NCI-H1105 (cell line): ENCODE measurements around the gene SIRT2.

Experiments used
- DNase-seq: peaks from one replicate; lab custom pipeline; 2025; lab: John Stamatoyannopoulos, UW

SIRT2 gene

DNA sequence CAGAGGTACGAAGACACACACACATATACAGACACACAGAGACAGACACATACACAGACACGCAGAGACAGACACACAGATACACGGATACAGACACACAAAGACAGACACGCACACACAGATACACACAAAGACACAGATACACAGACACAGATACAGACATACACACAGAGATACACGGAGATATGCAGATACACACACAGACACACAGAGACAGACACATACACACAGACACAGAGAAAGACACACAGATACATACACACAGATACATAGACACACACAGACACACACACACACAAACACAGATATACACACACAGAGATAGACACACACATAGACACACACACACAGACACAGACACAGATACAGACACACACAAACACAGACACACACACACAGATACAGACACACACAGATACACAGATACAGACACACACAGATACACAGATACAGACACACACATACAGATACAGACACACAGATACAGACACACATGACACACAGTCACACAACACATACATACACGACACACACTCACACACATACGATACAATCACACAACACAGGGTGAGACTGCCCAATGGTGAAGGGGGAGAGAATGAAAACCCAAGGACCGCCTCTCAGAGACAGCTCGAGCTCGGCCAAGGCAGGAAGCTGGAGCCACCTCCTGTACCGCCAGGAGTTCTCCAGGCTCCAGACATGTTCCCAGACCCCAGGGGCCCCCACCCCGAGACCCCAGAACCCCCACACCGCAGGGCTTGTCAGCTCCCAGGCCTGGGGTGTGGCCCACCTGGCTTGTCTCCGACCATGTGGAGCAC lies 21.4 kb upstream of the SIRT2 start:
- no peak for DNase-seq

DNA sequence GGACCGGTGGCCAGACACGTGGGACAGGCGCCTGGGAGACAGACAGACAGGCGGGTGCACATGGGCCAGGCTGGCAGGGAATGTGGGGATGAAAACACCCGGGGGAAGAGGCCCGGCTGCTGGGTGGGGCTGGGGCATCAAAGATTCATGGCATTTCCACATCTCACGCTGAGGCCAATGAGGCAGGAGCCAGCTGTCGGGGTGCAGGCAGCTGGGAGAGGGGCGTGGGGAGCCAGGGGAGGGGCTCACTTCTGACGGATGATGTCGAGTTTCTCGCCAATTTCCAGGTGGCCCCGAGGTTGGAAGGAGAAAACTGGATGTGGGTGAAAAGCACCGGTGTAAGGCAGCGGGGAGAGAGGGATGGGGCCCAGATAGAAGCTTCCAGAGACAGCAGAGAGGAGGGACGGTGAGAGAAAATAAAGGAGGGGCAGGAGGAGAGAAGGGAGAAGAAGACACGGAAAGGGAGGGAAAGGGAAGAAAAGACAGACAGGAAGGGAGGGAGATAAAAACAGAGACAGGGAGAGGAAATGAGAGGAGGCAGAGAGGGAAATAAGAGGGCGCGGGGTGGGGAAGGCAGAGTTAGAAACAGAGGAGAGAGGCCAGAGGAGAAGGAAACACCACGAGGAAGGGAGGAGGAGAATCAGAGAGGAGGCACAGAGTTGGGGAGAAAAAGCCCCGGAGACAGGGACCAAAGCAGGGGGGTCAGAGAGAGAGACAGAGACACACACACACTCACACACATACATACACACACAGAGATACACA lies 20.6 kb upstream of the SIRT2 start:
- DNase-seq, result no peak

DNA sequence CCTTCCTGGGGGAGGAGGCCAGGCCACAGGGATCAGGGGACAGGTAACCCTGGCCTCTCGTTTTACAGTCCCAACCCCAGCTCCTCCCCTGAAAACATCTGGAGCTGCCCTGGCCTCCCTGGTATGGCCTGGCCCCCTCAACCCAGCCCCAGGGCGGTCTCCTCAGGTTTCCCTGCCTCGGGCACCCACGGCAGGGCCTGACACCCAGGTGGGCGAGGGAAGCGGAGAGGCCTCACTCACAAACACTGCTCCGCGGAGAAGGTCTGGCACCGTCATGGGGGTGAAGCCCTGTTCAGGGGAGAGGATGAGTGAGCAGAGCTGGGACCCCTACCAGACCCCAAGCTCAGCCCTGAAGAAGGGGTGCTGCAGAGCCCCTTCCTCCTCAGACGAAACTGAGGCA lies 19.1 kb upstream of the SIRT2 start:
- no peak for DNase-seq

DNA sequence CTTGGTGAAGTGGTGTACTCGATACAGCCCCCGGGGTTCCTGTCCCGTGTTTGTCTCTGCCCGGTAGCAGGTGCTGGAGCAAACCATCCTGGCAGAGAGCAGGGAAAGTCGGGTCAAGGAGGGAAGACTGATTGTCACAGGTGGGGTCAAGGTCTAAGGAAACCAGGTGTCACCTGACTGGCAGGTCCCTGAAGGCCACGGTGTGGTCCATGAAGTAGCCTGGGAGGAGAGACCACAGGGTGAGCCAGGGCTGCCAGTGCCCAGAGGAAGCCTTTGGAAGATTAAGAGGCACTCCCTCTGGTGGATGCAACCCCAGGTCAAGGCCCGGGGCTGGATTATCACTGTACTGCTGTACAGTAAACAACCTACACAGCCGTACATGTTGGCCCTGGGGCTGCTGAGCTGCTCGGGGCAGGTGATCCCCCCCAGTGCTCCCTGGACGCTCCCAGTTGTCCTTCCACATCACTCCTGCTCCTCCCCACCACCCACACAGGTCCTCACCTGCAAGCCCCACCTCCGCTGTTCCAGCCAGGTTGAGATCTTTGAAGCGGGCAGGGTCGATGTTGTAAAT lies 18.6 kb upstream of the SIRT2 start:
- no peak for DNase-seq

DNA sequence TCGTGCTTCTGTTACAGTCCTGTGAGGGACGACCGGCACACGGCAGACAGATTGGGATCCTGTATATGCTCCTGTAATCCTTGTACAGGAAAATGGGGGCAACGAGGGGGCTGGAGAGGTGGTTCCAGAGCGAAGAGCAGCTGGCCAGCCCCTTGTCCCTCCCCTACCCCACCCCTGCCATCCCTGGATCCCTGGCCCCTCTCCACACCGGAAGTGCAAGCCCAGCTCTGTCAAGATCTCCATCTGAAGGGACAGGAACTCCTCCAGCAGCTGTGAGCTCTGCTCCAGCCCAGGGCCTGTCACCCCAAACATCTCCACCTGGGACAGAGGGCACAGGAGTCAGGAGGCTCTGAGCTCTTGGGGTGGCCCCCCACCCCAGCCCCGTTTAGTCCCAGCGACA lies 18.1 kb upstream of the SIRT2 start:
- no peak for DNase-seq

DNA sequence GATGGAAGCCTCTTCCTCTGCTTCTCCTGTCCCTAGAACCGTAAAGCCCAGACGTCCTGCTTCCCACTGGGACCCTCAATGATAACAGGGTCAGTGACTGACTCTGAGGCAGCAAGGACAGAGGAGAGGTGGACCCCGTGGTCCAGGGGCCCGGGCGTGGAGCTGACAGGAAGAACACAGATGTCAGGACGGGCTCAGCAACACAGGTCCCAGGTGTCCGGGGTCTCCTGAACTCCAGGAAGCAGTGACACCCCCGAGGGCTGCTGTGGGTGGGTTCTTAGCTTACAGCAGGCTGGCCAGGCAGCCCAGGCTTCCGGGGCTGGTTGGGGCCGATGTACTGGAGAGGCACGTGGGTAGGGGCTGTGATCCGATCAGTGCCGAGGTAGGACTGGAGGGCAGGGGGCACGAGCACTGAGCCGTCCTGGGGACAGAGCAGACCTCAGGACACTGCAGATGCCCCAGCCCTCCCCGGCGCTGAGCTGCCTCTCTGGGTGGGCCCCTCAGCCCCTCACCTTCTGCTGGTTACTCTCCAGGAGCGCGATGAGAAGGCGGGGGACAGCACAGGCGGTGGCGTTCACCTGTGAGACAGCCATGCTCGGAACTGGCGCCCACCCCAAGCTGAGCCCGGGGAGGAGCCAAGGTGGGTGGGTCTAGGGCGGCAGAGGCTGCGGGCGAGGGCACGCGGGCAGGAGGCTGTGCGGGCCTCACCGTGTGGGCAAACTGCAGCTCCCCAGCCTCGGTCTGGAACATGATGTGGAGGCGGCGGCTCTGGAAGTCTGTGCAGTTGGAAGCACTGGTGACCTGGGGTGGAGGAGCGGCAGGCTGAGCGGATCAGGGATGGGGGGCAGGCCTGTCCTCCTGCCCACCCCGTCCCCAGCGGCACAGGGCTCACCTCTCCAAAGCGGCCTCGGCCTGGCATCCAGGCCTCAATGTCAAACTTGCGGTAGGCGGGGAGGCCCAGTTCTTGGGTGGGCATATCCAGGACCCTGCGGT lies 16.2 kb upstream of the SIRT2 start:
- no peak for DNase-seq

DNA sequence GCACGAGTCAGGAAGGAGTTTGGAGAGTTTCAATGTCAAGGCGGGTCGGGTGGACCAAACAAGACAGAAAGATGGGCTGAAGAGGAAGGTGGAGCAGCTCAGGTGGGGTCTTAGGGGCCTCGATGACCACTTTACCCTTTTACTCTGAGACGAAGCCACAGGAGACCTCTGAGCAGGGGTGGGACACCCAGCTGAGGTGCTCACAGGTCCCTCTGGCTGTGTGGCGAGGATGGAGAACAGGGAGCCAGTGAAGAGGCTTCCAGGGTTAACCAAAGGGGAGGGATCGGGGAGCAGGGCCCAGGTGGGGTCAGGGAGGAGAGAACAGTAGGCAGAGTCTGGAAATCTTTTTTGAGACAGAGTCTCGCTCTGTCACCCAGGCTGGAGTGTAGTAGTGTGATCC lies 14.5 kb upstream of the SIRT2 start:
- DNase-seq, result no peak

DNA sequence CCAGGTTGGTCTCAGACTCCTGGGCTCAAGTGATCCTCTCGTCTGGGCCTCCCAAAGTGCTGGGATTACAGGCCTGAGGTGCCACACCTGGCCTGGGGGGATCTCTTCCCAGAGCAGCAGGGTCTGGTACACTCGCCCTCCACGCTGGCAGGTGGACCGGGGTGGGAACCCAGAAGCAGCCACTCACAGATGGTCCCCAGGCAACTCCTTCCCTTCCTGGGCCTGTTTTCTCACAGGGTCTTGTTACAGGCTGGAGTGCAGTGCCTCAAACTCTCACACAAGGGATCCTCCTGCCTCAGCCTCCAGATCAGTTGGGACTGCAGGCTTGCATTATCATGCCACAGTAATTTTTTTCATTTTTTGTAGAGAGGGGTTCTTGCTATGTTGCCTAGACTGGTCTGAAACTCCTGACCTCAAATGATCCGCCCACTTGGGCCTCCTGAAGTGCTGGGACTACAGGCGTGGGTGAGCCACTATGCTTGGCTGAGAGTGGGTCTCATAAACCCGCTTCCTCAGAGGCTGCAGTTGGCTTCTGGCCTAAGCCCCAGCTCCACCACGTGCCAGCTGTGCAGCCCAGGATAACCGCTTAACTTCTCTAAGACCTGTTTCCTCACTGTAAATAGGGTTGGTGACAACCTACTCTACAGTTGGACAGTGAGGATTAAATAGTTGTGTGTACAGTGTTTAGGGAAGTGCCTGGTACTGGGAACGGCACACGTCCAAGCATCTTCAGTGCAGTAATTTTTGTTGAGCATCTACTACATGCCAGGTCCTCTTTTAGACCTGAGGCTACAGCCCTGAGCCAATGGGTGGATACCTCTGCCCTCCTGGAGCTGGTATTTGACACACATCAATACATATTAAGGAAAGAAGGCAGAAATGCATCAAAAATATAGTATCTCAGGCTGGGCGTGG lies 13.4 kb upstream of the SIRT2 start:
- no peak for DNase-seq

DNA sequence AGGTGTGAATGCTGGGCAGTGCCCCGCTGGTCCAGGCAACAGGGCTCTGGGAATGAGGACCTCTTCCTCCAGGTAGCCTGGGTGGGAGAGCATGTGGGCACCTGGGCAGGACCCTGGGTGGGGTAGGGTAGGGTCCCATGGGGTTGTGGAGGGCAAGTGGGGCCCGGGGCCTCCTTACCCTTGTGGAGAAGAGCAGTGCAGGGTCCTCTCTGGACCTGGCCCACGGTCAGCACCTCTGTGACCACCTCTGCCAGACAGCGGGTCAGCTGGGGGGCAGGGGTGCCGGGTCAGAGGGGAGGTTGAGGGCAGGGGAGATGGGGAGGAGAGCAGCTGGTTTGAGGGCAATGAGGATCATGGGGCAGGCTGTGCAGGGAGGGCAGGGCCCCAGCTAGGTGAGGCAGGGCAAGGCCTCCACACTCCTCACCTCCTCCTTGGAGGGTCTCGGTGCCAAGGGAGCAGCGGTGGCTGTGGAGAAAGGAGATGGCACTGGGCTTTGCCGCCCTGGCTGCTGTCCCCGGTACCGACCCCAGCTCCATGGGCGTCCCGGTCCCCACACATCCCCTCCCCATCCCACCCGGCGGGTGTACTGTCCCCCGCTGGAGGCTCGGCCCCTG lies 12.1 kb upstream of the SIRT2 start:
- DNase-seq, result no peak

DNA sequence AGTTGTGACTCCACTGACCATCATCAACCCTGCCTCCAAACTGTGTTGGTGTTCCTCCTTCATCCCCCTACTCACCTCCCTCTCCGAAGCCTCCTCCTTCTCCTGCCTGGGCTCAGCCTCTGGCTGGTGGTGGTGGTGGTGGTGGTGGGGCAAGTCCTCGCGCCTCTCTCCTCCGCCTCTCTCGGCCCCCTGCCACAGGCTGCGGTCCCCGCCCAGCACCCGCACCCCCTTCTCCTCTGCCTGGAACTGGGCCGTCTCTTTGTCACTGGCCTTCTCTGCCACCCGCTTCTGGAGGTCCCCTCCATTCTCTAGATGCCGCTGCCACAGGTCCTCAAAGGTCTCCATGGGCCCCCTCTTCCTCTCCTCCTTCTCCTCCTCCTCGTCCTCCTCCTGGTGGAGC lies 11.1 kb upstream of the SIRT2 start:
- DNase-seq, result no peak

DNA sequence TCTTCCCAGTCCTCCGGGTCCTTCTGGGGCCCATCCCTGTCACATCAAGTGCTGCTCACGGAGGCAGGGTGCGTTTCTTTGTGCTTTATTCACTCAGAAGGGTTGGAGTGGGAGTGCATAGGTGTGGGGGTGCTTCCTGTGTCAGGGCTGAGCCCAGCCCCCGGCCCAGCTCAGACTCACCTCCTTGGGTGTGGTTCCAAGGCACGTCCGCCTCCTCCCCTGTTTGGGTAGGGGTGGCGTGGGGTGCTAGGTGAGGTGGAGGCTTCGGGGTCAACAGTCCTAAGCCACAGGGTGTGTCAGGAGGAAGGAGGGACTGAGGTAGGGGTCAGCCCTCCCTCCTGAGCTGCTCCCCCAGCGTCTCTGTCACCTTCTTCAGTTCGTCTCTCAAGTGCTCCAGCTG lies 9.5 kb upstream of the SIRT2 start:
- DNase-seq, result no peak

DNA sequence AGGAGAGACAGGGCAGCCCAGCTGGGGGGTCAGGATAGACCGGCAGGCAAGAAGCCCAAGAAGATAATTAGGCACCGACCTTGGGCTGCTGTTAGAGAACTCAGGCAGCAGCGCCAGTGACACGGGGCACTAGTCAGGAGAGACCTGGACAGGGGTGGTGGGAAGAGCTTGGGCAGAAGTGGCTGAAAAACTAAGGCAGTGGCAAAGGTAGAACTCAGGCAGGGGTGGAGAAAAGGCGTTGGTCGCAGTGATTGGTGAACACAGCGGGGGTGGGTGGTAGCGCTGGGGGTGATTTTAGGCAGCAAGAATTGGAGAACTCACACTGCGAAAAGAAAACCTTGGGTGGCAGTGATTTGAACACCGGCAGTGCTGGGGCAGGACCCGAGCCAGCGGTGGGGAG lies 8.3 kb upstream of the SIRT2 start:
- DNase-seq, result no peak

DNA sequence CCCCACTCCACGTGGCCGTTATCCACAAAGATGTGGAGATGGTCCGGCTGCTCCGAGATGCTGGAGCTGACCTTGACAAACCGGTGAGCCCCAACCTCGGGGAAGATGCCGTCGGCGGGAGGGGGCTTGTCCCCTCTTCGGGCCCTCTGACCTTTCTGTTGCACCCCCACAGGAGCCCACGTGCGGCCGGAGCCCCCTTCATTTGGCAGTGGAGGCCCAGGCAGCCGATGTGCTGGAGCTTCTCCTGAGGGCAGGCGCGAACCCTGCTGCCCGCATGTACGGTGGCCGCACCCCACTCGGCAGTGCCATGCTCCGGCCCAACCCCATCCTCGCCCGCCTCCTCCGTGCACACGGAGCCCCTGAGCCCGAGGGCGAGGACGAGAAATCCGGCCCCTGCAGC lies 7.8 kb upstream of the SIRT2 start:
- no peak for DNase-seq

DNA sequence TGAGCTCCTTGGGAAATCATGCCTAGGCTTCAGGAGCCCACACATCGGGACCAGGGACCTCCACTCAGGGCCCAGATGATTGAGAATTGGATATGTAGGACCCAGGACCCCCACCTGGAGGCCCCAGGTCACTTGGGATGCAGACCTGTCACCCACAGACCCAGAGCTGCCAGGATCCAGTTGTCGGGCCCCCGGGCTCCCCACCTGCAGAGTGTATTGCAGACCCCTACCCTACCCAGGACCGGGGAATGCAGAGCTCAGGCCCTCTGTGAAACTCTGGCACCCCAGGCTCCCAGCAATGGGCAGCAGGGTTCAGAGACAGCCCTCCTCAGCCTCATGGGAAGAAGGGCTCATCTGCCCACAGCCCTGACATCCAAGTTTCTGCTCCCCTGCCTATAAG lies 6.2 kb upstream of the SIRT2 start:
- no peak for DNase-seq

DNA sequence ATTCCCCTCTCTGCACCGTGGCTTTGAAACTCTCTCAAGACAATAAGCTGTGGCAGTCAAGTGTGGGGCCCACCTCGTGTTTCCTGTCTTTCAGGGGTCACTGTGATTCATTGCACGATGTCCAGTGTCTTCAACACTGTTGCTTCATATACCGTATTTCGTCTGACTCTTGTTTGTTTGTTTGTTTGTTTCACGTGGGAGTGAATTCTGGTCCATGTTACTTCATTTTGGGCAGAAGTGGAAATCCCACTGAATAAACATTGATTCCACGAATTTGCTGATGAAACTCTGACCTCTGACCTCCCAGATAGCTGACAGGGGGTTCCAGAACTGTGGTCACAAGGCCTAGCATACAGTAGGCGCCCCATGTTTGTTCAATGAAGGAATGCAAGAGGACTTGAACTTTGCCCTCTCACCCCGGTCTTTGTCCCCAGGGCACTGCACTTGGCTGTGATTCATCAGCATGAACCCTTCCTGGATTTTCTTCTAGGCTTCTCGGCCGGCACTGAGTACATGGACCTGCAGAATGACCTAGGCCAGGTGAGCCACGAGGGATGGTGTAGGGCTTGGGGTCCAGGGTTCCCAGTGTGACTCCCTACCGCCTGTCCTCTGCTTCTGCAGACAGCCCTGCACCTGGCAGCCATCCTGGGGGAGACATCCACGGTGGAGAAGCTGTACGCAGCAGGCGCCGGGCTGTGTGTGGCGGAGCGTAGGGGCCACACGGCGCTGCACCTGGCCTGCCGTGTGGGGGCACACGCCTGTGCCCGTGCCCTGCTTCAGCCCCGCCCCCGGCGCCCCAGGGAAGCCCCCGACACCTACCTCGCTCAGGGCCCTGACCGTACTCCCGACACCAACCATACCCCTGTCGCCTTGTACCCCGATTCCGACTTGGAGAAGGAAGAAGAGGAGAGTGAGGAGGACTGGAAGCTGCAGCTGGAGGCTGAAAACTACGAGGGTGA lies 5.4 kb upstream of the SIRT2 start:
- DNase-seq, result no peak

DNA sequence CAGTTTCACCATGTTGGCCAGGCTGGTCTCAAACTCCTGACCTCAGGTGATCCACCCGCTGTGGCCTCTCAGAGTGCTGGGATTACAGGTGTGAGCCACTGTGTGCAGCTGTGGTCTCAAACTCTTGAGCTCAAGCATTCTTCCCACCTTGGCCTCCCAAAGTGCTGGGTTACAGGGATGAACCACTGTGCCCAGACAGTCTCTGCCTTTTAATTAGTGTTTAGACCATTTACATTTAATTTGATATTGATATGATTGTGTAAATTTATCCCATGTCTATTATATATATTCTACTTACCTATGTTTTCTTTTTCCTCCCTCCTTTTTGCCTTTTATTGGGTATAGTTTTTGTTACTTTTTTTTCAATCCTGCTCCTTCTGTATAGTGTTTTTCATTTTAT lies 2.3 kb upstream of the SIRT2 start:
- no peak for DNase-seq

DNA sequence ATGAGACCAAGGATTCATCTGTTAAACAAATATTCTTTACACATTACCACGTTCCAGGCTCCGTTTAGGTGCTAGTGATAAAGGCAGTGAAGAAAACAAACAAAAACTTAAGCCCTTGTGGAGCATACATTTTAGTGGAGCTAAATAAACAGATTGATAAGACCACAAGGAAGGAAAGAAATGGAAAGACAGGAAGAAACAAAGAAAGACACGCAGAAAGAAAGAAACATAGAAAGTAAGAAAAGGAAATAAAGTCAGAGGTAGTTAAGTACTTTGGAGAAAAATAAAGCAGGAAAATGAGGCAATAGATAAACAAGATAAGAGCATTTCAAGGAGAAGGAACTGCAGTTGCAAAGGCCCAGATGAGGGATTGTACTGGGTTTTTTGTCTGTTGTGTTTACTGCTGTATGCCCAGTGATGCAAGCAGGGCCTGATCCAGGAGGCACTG lies 1.3 kb upstream of the SIRT2 start:
- no peak for DNase-seq

DNA sequence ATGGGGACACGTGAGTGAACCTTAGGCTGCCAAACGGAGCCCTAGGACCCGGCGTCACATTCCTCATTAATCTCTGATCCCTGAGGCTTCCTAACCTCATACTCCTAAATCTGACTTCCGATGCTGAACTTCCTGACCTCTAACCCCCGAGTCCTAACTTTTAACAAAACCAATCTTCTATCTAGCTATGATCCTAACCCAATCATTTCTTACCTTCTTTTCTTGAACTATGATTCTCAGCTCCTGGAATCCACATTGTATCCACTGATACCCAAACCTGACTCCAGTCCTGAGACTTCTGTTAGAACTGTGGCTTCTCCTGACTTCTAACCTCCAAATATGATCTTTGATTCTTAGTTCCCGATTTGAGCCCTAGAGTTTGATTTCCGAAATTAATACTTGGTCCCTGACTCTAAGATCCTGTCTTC lies 798 bp upstream of the SIRT2 start:
- DNase-seq, result peak; percentile 56

DNA sequence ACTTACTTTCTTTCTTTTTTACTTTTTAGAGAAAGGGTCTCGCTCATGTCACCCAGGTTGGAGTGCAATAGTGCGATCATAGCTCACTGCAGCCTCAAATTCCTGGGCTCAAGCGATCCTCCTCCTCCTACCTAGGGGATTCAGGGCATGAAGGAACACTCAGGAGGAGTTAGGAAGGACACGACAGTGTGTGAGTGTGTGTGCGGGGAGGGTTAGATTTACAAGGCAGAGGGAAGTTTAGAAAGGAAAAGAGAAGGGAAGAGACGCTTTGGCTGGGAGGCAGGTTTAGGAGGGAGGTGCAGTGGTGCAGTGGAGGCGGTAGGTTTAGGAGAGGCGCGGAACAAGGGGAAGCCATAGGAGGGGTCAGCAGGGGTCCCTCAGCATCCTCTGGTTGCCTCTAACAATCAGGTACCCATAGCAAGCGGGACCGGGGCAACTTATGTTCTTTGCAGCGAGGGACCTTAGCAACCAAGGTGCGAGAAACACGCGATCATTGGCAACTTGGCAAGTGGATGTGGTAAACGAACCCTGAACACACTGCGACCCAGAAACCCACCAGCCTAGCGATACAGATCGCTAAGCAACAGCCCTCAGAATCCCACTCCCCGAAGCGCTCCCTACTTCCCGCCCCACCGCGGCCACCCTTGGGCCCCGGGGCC lies 501 bp downstream of the SIRT2 start:
- no peak for DNase-seq
